Activated CD8-positive, alpha-beta memory T cell treated with anti-CD3 and anti-CD28 coated beads, Interleukin-2, amount 50 U/mL, for 1 hour (primary cell): ENCODE results near the gene TLE4.
"Not testable (repeated sequence)": the region's sequence is repeated elsewhere in the genome, so short reads cannot be mapped to it uniquely, and the experiment has no call there.

Experiments
- DNase-seq: peaks from one replicate; pipeline ENCODE4 v3.0.0-alpha.2; 2020; ENCODE audit errors: extremely low read depth

The TLE4 gene

GRCh38 chr9:79735023-79735779 is 163.4 kb downstream of the TLE4 start:
- DNase-seq = no peak

DNA sequence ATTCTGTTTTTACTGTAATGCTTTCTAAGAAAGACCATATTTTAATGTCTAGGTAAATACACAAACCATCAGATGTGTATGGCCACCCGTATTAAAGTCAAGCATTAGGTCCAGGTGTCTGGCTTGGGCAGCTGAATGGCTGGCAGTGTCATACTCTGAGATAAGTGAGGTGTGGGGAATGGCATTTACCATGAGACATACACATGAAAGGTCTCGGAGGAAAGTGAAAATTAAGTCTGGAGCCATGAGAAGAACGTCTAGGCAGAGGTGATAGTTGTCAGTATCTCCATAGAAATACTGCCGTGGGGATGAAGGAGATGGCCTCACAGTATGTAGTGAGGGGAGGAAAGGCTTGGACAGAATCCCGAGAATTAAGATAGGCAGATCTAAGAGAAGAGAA is 164.3 kb downstream of the TLE4 start:
- DNase-seq = no peak

DNA sequence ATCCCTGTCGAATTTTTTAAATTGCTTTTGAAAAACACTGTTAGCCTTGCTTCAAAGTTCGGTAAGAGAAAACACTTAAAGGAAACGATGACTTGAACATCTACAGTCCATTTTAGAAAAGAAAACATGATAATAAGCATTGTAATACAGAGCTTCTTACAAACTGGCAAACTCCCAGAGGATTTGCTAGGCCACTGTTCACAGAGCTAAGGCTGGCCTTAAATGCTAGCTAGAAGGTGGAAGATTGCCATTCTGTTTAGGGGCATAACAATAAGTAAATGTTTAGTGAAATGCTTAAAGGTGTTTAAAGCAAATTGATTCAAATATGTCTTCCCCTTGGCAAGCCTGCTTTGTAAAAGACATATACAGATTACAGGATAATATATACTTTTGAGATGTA is 169.6 kb downstream of the TLE4 start:
- DNase-seq = no peak

GRCh38 chr9:79742110-79742721 is 170.5 kb downstream of the TLE4 start:
- DNase-seq = no peak

- no peak for DNase-seq
These were observed 172.8 kb downstream of the TLE4 start for GRCh38 chr9:79744521-79744920.

GRCh38 chr9:79745752-79746336 is 174.1 kb downstream of the TLE4 start:
- DNase-seq = no peak

DNA sequence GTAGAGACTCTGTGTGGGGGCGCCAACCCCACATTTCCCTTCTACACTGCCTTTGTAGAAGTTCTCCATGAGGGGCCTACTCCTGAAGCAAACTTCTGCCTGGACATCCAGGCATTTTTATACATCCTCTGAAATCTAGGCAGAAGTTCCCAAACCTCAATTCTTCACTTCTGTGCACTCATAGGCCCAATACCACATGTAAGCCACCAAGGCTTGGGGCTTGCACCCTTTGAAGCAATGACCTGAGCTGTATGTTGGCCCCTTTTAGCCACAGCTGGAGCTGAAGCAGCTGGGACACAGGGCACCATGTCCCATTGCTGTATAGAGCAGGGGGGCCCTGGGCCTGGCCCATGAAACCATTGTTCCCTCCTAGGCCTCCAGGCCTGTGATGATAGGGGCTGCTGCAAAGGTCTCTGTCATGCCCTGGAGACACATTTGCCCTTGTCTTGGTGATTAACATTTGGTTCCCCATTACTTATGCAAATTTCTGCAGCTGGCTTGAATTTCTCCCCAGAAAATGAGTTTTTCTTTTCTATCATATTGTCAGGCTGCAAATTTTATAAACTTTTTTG is 180.2 kb downstream of the TLE4 start:
- DNase-seq = not testable (repeated sequence)

GRCh38 chr9:79756414-79756813 is 184.6 kb downstream of the TLE4 start:
- DNase-seq = no peak

DNA sequence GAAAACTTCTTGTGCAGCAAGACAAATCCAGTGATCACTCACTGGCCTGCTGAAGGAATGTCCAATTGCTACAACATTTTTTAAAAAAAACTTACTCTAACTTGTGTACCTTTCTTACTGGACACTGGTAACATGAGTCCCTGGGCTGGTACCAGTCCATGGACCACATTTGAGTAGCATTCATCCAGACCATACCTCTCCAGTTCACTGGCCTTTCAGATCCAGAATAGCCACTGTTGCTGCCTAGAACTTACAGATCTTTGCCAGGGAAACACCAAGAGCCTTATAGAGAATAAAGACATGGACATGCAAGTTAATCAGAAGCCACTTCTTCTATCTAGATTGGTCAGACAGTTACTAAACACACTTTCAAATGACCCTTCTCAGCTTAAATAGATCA is 185.3 kb downstream of the TLE4 start:
- no peak for DNase-seq

- DNase-seq = no peak
These were observed 186.3 kb downstream of the TLE4 start for GRCh38 chr9:79757881-79758669.

GRCh38 chr9:79759460-79759859 is 187.7 kb downstream of the TLE4 start:
- DNase-seq = no peak

DNA sequence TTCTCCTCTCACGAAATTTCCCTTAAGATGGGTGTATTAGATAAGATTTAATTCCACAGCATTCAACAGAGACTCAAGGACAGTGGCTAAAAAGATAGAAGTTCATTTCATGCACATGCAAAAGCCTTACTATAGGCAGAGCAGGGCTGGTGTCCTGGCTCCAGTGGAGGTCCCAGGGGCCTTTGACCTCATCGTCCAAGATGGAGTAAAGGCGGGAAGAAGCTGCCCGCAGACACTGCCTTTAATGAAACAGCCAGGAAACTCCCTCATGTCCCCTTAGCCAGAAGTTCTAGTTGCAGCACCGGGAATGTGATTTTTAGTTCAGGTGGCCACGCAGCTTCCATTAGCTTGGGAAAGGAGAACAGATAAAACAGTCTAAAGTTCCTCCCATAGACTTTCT is 190.3 kb downstream of the TLE4 start:
- no peak for DNase-seq

GRCh38 chr9:79763671-79764285 is 192.0 kb downstream of the TLE4 start:
- DNase-seq = no peak

DNA sequence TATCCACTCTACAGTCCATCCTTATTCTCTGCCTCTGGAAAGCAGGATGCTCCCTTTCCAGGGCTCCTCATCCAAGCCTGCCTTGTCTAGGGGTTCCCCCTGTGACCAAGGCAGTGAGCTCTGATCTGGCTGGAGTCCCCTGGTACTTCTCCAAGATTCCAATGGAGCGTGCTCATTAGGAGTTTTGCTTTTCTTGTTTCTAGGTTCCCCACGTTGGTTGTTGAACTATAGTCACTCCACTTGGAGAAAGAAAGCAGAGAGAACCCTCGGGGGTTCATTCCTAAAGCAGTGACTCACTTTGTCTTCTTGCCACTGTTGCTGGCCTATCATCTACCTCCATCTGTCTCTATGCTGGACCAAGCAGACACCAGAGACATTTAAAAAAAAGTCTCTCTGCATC is 192.6 kb downstream of the TLE4 start:
- DNase-seq = no peak

DNA sequence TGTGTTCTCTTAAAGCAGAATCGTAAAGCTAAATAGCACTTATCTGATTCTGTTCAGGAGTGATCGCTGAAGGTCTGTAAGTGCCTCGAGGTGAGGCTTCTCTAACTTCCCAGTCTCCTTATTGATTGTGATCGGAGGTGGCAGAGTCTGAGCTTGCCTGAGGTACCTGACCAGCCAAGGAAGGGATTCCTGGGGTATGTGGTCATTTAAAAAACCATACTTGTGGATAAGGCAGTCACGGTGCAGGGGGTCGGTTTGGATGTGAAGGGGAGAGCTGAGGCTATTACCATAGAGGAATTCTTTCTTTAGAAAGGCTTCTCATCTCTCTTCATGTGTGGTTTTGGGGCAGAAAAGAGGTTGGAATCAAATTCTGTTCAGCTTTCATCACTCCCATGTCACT is 193.7 kb downstream of the TLE4 start:
- DNase-seq = no peak

DNA sequence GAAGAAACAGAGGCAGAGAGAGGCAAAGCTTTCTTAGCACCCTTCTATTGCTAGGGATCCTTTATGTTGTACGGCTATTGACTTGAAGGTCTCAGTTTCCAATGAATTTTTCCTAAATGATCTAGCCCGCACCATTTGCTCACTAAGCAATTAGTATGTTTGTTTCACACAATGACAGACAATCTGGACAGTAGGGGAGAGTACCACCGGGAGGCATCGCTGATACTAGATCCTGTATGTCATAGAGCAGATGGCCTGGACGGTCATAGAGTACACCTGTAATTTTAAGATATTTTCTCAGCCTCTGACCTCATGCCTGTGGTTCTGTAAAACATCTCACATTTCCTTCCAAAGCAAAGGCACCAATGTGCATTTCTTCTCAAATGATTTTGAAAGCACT is 194.3 kb downstream of the TLE4 start:
- DNase-seq = no peak

- no peak for DNase-seq
These were observed 196.4 kb downstream of the TLE4 start for GRCh38 chr9:79768194-79768593.

- DNase-seq = no peak
These were observed 197.9 kb downstream of the TLE4 start for GRCh38 chr9:79769476-79770275.

GRCh38 chr9:79774356-79774755 is 202.6 kb downstream of the TLE4 start:
- DNase-seq = no peak
